Hepatocyte (in vitro differentiated cells): ENCODE results near the gene TMEM11.

Experiments
- CTCF ChIP-seq: fragments of 200-600 bp; sonication (generic); IDR thresholded peaks from 2 replicates; pipeline ENCODE4 v1.5.1; 2016; ENCODE audit warnings: antibody characterized with exemption, mild to moderate bottlenecking; ENCODE audit not compliant: poor library complexity
- EZH2 ChIP-seq: fragments of 200-600 bp; sonication (generic); IDR thresholded peaks from 2 replicates; pipeline ENCODE4 v1.6.1; 2016; ENCODE audit warnings: antibody characterized with exemption, mild to moderate bottlenecking, borderline replicate concordance
- EZH2phosphoT487 ChIP-seq: fragments of 200-600 bp; sonication (generic); IDR thresholded peaks from one replicate; pipeline ENCODE4 v1.6.1; 2018; ENCODE audit warnings: antibody characterized with exemption, mild to moderate bottlenecking, low read depth, moderate library complexity; ENCODE audit not compliant: unreplicated experiment, severe bottlenecking

GRCh38 chr17:21245639-21246084 lies 31.7 kb upstream of the TMEM11 start:
- TF ChIP-seq CTCF = no peak
- no peak for TF ChIP-seq EZH2
- no peak for TF ChIP-seq EZH2phosphoT487
